ENCODE data around the gene ALK.

The ALK gene

DNA sequence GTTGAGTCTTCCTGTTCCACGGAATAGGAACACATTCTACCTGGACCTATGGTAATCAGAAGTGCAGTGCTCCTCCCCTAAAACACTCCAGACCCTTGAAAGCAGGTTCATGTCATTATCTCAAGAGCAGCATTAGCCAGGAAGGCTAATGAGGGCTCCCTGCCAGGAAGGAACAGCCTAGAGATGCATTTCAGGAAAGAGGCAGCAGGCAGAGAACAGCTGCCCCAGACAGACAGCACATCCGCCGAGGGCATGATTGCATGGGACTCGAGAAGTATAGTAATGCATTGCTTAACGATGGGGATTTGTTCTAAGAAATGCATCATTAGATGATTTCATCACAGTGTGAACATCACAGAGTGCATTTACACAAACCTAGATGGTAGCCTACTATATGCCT lies 171.5 kb downstream of the ALK start:
- no peak for TF ChIP-seq RAD21 (IDR thresholded peaks at IDR 0.05; ENCODE audit: low read depth)
- no peak for TF ChIP-seq NFIC (IDR thresholded peaks at IDR 0.05)
- no peak for TF ChIP-seq TCF12 (IDR thresholded peaks at IDR 0.05; ENCODE audit: low read depth)
- no peak for TF ChIP-seq EP300 (IDR thresholded peaks at IDR 0.05; ENCODE audit: borderline replicate concordance)
- no peak for TF ChIP-seq YY1 (IDR thresholded peaks at IDR 0.05; ENCODE audit: low read depth)
- TF ChIP-seq, protein P1, sequence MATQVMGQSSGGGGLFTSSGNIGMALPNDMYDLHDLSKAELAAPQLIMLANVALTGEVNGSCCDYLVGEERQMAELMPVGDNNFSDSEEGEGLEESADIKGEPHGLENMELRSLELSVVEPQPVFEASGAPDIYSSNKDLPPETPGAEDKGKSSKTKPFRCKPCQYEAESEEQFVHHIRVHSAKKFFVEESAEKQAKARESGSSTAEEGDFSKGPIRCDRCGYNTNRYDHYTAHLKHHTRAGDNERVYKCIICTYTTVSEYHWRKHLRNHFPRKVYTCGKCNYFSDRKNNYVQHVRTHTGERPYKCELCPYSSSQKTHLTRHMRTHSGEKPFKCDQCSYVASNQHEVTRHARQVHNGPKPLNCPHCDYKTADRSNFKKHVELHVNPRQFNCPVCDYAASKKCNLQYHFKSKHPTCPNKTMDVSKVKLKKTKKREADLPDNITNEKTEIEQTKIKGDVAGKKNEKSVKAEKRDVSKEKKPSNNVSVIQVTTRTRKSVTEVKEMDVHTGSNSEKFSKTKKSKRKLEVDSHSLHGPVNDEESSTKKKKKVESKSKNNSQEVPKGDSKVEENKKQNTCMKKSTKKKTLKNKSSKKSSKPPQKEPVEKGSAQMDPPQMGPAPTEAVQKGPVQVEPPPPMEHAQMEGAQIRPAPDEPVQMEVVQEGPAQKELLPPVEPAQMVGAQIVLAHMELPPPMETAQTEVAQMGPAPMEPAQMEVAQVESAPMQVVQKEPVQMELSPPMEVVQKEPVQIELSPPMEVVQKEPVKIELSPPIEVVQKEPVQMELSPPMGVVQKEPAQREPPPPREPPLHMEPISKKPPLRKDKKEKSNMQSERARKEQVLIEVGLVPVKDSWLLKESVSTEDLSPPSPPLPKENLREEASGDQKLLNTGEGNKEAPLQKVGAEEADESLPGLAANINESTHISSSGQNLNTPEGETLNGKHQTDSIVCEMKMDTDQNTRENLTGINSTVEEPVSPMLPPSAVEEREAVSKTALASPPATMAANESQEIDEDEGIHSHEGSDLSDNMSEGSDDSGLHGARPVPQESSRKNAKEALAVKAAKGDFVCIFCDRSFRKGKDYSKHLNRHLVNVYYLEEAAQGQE (IDR thresholded peaks at IDR 0.05; ENCODE audit: low read depth), result no peak
- TF ChIP-seq TEAD4 (IDR thresholded peaks at IDR 0.05), result no peak
- TF ChIP-seq ZBTB7A (IDR thresholded peaks at IDR 0.05; ENCODE audit: low read depth), result no peak
- TF ChIP-seq TAF1 (IDR thresholded peaks at IDR 0.05; ENCODE audit: low read depth), result no peak
- TF ChIP-seq, protein P2, sequence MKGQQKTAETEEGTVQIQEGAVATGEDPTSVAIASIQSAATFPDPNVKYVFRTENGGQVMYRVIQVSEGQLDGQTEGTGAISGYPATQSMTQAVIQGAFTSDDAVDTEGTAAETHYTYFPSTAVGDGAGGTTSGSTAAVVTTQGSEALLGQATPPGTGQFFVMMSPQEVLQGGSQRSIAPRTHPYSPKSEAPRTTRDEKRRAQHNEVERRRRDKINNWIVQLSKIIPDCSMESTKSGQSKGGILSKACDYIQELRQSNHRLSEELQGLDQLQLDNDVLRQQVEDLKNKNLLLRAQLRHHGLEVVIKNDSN (IDR thresholded peaks at IDR 0.05), result no peak
- TF ChIP-seq CEBPB (IDR thresholded peaks at IDR 0.05), result no peak
- TF ChIP-seq EGR1 (IDR thresholded peaks at IDR 0.05), result no peak
- no peak for TF ChIP-seq FOXM1 (IDR thresholded peaks at IDR 0.05; ENCODE audit: borderline replicate concordance, low read depth)
- TF ChIP-seq, protein P3, sequence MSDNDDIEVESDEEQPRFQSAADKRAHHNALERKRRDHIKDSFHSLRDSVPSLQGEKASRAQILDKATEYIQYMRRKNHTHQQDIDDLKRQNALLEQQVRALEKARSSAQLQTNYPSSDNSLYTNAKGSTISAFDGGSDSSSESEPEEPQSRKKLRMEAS (IDR thresholded peaks at IDR 0.05), result no peak
- no peak for TF ChIP-seq CREB1 (IDR thresholded peaks at IDR 0.05; ENCODE audit: low read depth)

DNA sequence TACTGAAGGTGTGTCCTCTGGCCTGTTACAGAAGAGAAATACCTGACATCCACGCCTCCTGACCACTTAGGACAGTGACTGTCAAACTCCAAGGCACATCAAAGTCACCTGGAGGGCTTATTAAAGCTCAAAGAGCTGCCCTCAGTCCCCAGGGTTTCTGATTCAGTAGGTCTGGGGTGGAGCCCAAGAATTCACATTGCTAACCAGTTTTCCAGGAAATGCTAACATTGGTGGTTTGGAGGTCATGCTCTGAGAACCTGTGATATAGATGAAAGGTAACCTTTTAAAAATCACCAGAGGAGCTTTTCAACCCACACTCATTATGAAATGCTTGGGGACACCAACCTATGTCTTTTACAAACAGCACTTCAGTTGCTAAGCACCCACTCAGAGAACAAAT lies 172.3 kb downstream of the ALK start:
- TF ChIP-seq, protein P3 (IDR thresholded peaks at IDR 0.05), result no peak
- TF ChIP-seq YY1 (IDR thresholded peaks at IDR 0.05; ENCODE audit: low read depth), result no peak
- no peak for TF ChIP-seq CREB1 (IDR thresholded peaks at IDR 0.05; ENCODE audit: low read depth)
- TF ChIP-seq, protein P2 (IDR thresholded peaks at IDR 0.05), result no peak
- TF ChIP-seq TAF1 (IDR thresholded peaks at IDR 0.05; ENCODE audit: low read depth), result no peak
- no peak for TF ChIP-seq ZBTB7A (IDR thresholded peaks at IDR 0.05; ENCODE audit: low read depth)
- no peak for TF ChIP-seq TCF12 (IDR thresholded peaks at IDR 0.05; ENCODE audit: low read depth)
- no peak for TF ChIP-seq FOXM1 (IDR thresholded peaks at IDR 0.05; ENCODE audit: borderline replicate concordance, low read depth)
- TF ChIP-seq CEBPB (IDR thresholded peaks at IDR 0.05), result no peak
- no peak for TF ChIP-seq EP300 (IDR thresholded peaks at IDR 0.05; ENCODE audit: borderline replicate concordance)
- TF ChIP-seq, protein P1 (IDR thresholded peaks at IDR 0.05; ENCODE audit: low read depth), result no peak
- no peak for TF ChIP-seq EGR1 (IDR thresholded peaks at IDR 0.05)
- TF ChIP-seq TEAD4 (IDR thresholded peaks at IDR 0.05), result no peak
- no peak for TF ChIP-seq NFIC (IDR thresholded peaks at IDR 0.05)
- no peak for TF ChIP-seq RAD21 (IDR thresholded peaks at IDR 0.05; ENCODE audit: low read depth)

DNA sequence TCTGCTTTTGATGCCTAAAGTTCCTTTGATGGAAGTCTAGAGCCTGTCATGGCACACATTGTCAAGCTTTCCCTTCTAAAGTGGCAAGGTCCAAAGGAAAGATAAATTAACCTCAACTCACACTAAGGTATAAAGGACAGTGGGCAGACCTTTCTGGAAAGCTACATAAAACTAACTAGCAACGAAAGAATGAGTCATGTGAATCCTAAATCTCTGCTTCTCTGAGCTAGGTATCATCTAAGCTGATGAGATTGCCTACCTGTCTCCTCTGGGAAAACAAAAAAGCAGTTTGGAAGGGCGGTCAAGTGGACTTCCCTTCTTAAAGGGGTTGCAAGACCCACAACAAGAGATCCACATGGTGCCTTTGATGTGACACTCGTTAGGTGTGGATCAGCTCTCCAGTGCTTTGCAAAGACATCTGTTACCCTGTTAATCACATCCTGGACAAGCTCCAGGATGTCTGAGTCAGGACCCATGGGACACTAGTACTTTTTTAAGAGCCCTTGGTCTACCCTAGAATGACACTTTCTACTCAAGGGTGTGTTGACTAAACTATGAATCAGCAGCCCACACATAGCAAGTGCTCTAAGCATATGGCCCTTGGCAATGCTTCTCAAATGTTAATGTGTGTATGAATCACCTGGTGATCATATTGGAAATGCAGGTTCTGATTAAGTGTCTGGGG lies 173.5 kb downstream of the ALK start:
- TF ChIP-seq CREB1 (IDR thresholded peaks at IDR 0.05; ENCODE audit: low read depth) (no peak), NFIC (IDR thresholded peaks at IDR 0.05) (no peak), YY1 (IDR thresholded peaks at IDR 0.05; ENCODE audit: low read depth) (no peak), RAD21 (IDR thresholded peaks at IDR 0.05; ENCODE audit: low read depth) (no peak), TCF12 (IDR thresholded peaks at IDR 0.05; ENCODE audit: low read depth) (no peak), ZBTB7A (IDR thresholded peaks at IDR 0.05; ENCODE audit: low read depth) (no peak), FOXM1 (IDR thresholded peaks at IDR 0.05; ENCODE audit: borderline replicate concordance, low read depth) (no peak), CEBPB (IDR thresholded peaks at IDR 0.05) (no peak), EGR1 (IDR thresholded peaks at IDR 0.05) (no peak), TAF1 (IDR thresholded peaks at IDR 0.05; ENCODE audit: low read depth) (no peak), EP300 (IDR thresholded peaks at IDR 0.05; ENCODE audit: borderline replicate concordance) (no peak), TEAD4 (IDR thresholded peaks at IDR 0.05) (no peak)
- TF ChIP-seq, protein P3 (IDR thresholded peaks at IDR 0.05), result no peak
- TF ChIP-seq, protein P1 (IDR thresholded peaks at IDR 0.05; ENCODE audit: low read depth), result no peak
- TF ChIP-seq, protein P2 (IDR thresholded peaks at IDR 0.05), result no peak

All from Ishikawa (cell line).